ENCODE results near the gene MT1HL1. TPM values are rescaled to one million over a fixed set of nuclear protein-coding genes. Genes with fewer than 3 reads are reported as not detected.
"Not testable (repeated sequence)": the region's sequence is repeated elsewhere in the genome, so short reads cannot be mapped to it uniquely, and the experiment has no call there.

Gene MT1HL1
- polyA plus RNA-seq, 3 donors, result not detected

- 93% methylated on average over 10 of the region's 14 CpGs for WGBS (ENCODE audit: insufficient coverage)
- no peaks in the 10 kb centered on the region for H3K4me1 ChIP-seq (ENCODE audit: control insufficient read depth in 1 of 2, insufficient read depth in 2 of 2, low read length in 2 of 2)
- no peaks in the 10 kb centered on the region for H3K36me3 ChIP-seq (replicated peaks in 1 of 2; ENCODE audit: control insufficient read depth in 1 of 2, insufficient read depth in 2 of 2, low read length in 2 of 2)
- H3K27me3 ChIP-seq (ENCODE audit: control insufficient read depth in 2 of 2, insufficient read depth in 2 of 2, low read length in 2 of 2), result no peaks in the 10 kb centered on the region
- Mint-ChIP-seq H3K4me3 (no peak overlapping the region), H3K4me1 (no peaks in the 10 kb centered on the region), H3K36me3 (no peaks in the 10 kb centered on the region), H3K27ac (no peak overlapping the region), H3K27me3 (ENCODE audit: low read depth in 3 of 3) (no peaks in the 10 kb centered on the region), H3K9me3 (peaks cover 4 to 19% (median 14%) of the 10 kb centered on the region in 7 donors)
- no peak overlapping the region for H3K4me3 ChIP-seq (replicated peaks in 1 of 3; ENCODE audit: low read depth in 2 of 3, low read length in 3 of 3)
- intact Hi-C loops (cut with micrococcal nuclease), result no loop called here
- TF ChIP-seq CTCF (IDR thresholded peaks at IDR 0.05), result no peak
- no peaks in the 10 kb centered on the region for H3K79me2 ChIP-seq (ENCODE audit: insufficient read depth, low read length)
- DNase-seq, result no peak
- no peaks in the 10 kb centered on the region for H4K20me1 ChIP-seq (ENCODE audit: insufficient read depth, low read length)
- no peak overlapping the region for H2AFZ ChIP-seq (ENCODE audit: insufficient read depth, low read depth, low read length, poor library complexity, severe bottlenecking)
- H3K9ac ChIP-seq (ENCODE audit: insufficient read depth, low read length, poor library complexity, severe bottlenecking), result no peak overlapping the region
- H3K4me2 ChIP-seq (replicated peaks; ENCODE audit: extremely low read depth, low read length, poor library complexity, severe bottlenecking), result no peak overlapping the region
- no peaks in the 10 kb centered on the region for H3K9me3 ChIP-seq (replicated peaks in 1 of 2; ENCODE audit: control insufficient read depth in 1 of 2, insufficient read depth in 1 of 2, low read length in 2 of 2)
- H3K27ac ChIP-seq (ENCODE audit: low read depth in 1 of 2, low read length in 2 of 2), result no peak overlapping the region
These were observed 25.5 kb downstream of the MT1HL1 start for GRCh38 chr1:236978740-236979139.

- H3K4me3 ChIP-seq (replicated peaks in 1 of 3; ENCODE audit: low read depth in 2 of 3, low read length in 3 of 3), result no peak overlapping the region
- H3K4me3 Mint-ChIP-seq, result no peak overlapping the region
- no peaks in the 10 kb centered on the region for H3K9me3 ChIP-seq (replicated peaks in 1 of 2; ENCODE audit: control insufficient read depth in 1 of 2, insufficient read depth in 1 of 2, low read length in 2 of 2)
- H3K36me3 Mint-ChIP-seq, result no peaks in the 10 kb centered on the region
- H2AFZ ChIP-seq (ENCODE audit: insufficient read depth, low read depth, low read length, poor library complexity, severe bottlenecking), result no peak overlapping the region
- no CpG with 5 or more reads among the region's 6 CpGs for WGBS (ENCODE audit: insufficient coverage)
- H3K4me2 ChIP-seq (replicated peaks; ENCODE audit: extremely low read depth, low read length, poor library complexity, severe bottlenecking), result no peak overlapping the region
- no peak overlapping the region for H3K9ac ChIP-seq (ENCODE audit: insufficient read depth, low read length, poor library complexity, severe bottlenecking)
- no peaks in the 10 kb centered on the region for H3K36me3 ChIP-seq (replicated peaks in 1 of 2; ENCODE audit: control insufficient read depth in 1 of 2, insufficient read depth in 2 of 2, low read length in 2 of 2)
- TF ChIP-seq CTCF (IDR thresholded peaks at IDR 0.05), result no peak
- intact Hi-C loops (cut with micrococcal nuclease), result no loop called here
- peaks cover 4 to 20% (median 11%) of the 10 kb centered on the region in 7 donors for H3K9me3 Mint-ChIP-seq
- H3K27ac ChIP-seq (ENCODE audit: low read depth in 1 of 2, low read length in 2 of 2), result no peak overlapping the region
- H3K4me1 Mint-ChIP-seq, result no peaks in the 10 kb centered on the region
- H3K79me2 ChIP-seq (ENCODE audit: insufficient read depth, low read length), result no peaks in the 10 kb centered on the region
- H4K20me1 ChIP-seq (ENCODE audit: insufficient read depth, low read length), result no peaks in the 10 kb centered on the region
- no peaks in the 10 kb centered on the region for H3K27me3 Mint-ChIP-seq (ENCODE audit: low read depth in 3 of 3)
- DNase-seq, result no peak
- H3K4me1 ChIP-seq (ENCODE audit: control insufficient read depth in 1 of 2, insufficient read depth in 2 of 2, low read length in 2 of 2), result no peaks in the 10 kb centered on the region
- no peak overlapping the region for H3K27ac Mint-ChIP-seq
- H3K27me3 ChIP-seq (ENCODE audit: control insufficient read depth in 2 of 2, insufficient read depth in 2 of 2, low read length in 2 of 2), result no peaks in the 10 kb centered on the region
These were observed 28.8 kb downstream of the MT1HL1 start for GRCh38 chr1:236975461-236975860.

GRCh38 chr1:236974025-236974424 lies 30.2 kb downstream of the MT1HL1 start:
- WGBS (ENCODE audit: insufficient coverage), result 68% methylated on average over 4 of the region's 5 CpGs
- H3K27ac Mint-ChIP-seq, result peak overlapping the region in 1 of 7 donors; percentile 6
- not testable (repeated sequence) for H3K27me3 Mint-ChIP-seq (ENCODE audit: low read depth in 3 of 3)

More at GRCh38 chr1:236974025-236974424, 30.2 kb downstream of the MT1HL1 start:
- H3K4me1 ChIP-seq (ENCODE audit: control insufficient read depth in 1 of 2, insufficient read depth in 2 of 2, low read length in 2 of 2); H3K4me3 ChIP-seq (replicated peaks in 1 of 3; ENCODE audit: low read depth in 2 of 3, low read length in 3 of 3); H3K9me3 ChIP-seq (replicated peaks in 1 of 2; ENCODE audit: control insufficient read depth in 1 of 2, insufficient read depth in 1 of 2, low read length in 2 of 2); H3K27ac ChIP-seq (ENCODE audit: low read depth in 1 of 2, low read length in 2 of 2); H3K36me3 ChIP-seq (replicated peaks in 1 of 2; ENCODE audit: control insufficient read depth in 1 of 2, insufficient read depth in 2 of 2, low read length in 2 of 2); H3K27me3 ChIP-seq (ENCODE audit: control insufficient read depth in 2 of 2, insufficient read depth in 2 of 2, low read length in 2 of 2); H4K20me1 ChIP-seq (ENCODE audit: insufficient read depth, low read length); H3K4me2 ChIP-seq (replicated peaks; ENCODE audit: extremely low read depth, low read length, poor library complexity, severe bottlenecking); H3K4me3 Mint-ChIP-seq; H3K9ac ChIP-seq (ENCODE audit: insufficient read depth, low read length, poor library complexity, severe bottlenecking); intact Hi-C loops (cut with micrococcal nuclease); H3K79me2 ChIP-seq (ENCODE audit: insufficient read depth, low read length); DNase-seq; H2AFZ ChIP-seq (ENCODE audit: insufficient read depth, low read depth, low read length, poor library complexity, severe bottlenecking); H3K4me1 Mint-ChIP-seq; H3K36me3 Mint-ChIP-seq: not testable (repeated sequence)
- H3K9me3 Mint-ChIP-seq, result peaks cover 4 to 20% (median 10%) of the 10 kb centered on the region in 7 donors

All from CD14-positive monocyte (primary cell).